ENCODE measurements around the gene EVA1B.

EVA1B gene

DNA sequence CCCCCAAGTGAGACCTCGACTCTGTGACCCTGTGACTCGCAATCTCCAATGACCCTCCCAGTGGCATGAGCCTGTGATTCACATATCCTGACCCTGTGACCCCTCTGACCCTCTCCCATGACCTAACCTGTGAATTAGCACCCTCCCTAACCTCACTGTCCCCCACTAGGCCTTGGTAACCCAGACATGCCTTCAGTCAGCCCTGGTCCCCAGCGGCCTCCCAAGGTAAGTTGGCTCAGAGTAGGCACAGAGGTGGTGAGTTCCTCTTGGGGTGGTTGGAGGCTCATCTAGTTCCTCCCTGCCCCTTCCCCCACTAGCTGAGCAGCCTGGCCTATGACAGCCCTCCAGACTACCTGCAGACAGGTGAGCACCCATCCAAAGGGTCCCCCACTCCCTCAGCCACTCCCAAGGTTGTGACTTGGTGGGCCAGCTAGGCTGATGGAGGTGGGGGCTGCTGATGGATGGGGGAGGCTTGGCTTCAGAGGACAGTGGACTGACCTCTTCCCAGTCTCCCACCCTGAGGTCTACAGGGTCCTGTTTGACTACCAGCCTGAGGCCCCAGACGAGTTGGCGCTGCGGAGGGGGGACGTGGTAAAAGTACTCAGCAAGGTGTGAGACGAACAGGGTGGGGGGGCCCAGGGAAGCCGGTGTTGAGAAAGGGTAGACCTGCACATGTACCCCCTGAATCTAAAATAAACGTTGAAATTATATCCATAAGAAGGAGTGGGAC is 15.7 kb downstream of the EVA1B start:
- no peaks in the 10 kb centered on the region for H3K27me3 Mint-ChIP-seq
- no peak overlapping the region for H3K27ac Mint-ChIP-seq
- no peaks in the 10 kb centered on the region for H3K9me3 Mint-ChIP-seq (ENCODE audit: low read depth)
- H3K4me1 Mint-ChIP-seq (ENCODE audit: low read depth) = peaks cover 27% of the 10 kb centered on the region
- H3K36me3 Mint-ChIP-seq = peaks cover 3% of the 10 kb centered on the region
- peak overlapping the region; percentile 98 for H3K4me3 Mint-ChIP-seq

GRCh38 chr1:36306902-36307456 is 16.5 kb downstream of the EVA1B start:
- Mint-ChIP-seq H3K27ac (peak overlapping the region; percentile 91), H3K4me1 (ENCODE audit: low read depth) (peaks cover 32% of the 10 kb centered on the region), H3K36me3 (peaks cover 3% of the 10 kb centered on the region), H3K9me3 (ENCODE audit: low read depth) (no peaks in the 10 kb centered on the region), H3K27me3 (no peaks in the 10 kb centered on the region), H3K4me3 (peak overlapping the region; percentile 98)

GRCh38 chr1:36306210-36306901 is 17.1 kb downstream of the EVA1B start, which contains the start of gene SH3D21:
Gene SH3D21, plus strand, starts transcription at chr1:36306368. Its CDS starts 53 bp downstream, at chr1:36306421.
- peaks cover 3% of the 10 kb centered on the region for H3K36me3 Mint-ChIP-seq
- H3K4me3 Mint-ChIP-seq = peak within 1 kb of the TSS; percentile 98
- H3K9me3 Mint-ChIP-seq (ENCODE audit: low read depth) = no peaks in the 10 kb centered on the region
- peak within 1 kb of the TSS; percentile 92 for H3K27ac Mint-ChIP-seq
- no peaks in the 10 kb centered on the region for H3K27me3 Mint-ChIP-seq
- peaks cover 32% of the 10 kb centered on the region for H3K4me1 Mint-ChIP-seq (ENCODE audit: low read depth)

DNA sequence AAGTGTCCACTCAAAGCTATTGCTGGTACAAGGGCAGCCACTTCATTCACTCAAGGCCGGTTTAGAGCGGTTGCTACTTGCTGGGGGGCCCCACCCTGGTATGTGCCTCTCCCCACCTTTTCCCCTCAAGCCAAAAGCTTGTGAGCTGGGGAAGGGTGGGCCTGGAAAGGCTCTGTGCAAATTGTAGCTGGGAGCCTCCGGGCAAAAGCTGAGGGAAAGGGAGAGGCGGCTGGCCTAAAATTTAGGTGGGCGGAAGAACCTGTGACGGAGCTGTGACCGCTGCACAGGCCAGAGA is 17.6 kb downstream of the EVA1B start:
- peak overlapping the region; percentile 46 for H3K4me3 Mint-ChIP-seq
- H3K27me3 Mint-ChIP-seq = no peaks in the 10 kb centered on the region
- no peaks in the 10 kb centered on the region for H3K9me3 Mint-ChIP-seq (ENCODE audit: low read depth)
- H3K27ac Mint-ChIP-seq = peak overlapping the region; percentile 92
- H3K36me3 Mint-ChIP-seq = peaks cover 6% of the 10 kb centered on the region
- H3K4me1 Mint-ChIP-seq (ENCODE audit: low read depth) = peaks cover 35% of the 10 kb centered on the region

DNA sequence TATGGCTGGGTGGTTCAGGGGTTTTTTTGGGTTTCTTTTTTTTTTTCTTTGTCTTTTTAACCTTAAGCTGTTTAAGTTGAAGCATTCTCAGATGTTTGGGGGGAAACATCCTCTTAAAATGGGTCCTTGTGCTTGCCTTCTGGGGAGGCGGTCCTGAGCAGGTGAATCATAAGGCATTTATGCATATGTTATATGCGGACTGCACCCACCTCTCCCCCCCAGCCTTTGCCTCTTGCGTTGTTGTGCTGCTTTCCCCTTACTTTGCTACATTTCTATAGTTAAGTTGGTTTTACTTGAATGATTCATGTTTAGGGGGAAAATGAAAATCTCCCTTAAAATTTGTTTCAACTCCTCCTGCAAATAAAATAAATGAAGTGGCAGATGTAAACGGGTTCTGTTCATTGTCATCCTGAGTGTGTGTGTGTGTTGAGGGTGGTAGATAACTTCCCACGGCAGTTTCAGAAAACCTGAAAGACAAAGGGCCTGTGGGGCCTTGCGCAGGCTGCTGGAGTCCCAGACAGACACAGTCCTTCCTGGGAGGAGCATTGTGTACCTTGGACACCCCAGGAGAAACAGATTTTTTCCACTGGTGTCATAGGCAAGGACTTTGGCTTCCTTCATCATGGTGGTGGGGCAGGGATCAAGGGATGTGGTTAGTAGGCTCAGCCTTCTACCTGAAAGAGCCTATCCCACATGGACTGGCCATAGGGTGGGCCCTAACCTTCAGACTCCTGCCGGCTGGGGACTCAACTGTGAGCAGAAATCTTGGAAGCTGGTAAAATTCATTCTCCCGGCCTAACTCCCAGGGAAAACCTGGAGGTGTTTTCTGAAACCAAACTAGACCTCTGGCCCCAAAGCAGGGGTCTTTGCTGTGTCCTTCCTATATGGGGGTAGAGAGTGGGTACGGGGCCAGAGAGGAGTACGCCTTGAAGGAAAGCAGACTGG is 18.2 kb downstream of the EVA1B start:
- H3K27me3 Mint-ChIP-seq = no peaks in the 10 kb centered on the region
- H3K9me3 Mint-ChIP-seq (ENCODE audit: low read depth) = no peaks in the 10 kb centered on the region
- peaks cover 8% of the 10 kb centered on the region for H3K36me3 Mint-ChIP-seq
- peaks cover 41% of the 10 kb centered on the region for H3K4me1 Mint-ChIP-seq (ENCODE audit: low read depth)
- H3K27ac Mint-ChIP-seq = peak overlapping the region; percentile 92
- H3K4me3 Mint-ChIP-seq = peak overlapping the region; percentile 46

DNA sequence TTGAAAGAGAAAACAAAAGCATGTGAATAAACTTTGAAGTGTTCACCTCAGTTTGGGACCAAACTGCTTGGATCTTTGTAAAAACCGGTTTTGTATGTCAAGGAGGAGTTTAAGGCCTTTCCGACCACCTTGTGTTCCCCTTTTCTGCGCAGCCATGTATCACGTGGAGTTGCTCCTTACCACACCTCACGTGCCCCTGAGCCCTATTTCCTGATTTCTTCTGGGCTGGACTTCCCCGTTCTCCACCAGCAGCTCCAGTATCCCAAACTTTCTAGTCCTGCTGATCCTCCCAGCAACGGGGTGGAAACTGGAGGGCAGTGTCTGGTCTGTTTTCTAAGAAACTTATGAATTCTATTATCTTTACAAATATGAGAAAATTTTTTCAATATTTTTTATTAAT is 18.9 kb downstream of the EVA1B start:
- peak overlapping the region; percentile 46 for H3K27ac Mint-ChIP-seq
- no peaks in the 10 kb centered on the region for H3K9me3 Mint-ChIP-seq (ENCODE audit: low read depth)
- peaks cover 11% of the 10 kb centered on the region for H3K36me3 Mint-ChIP-seq
- H3K4me1 Mint-ChIP-seq (ENCODE audit: low read depth) = peaks cover 48% of the 10 kb centered on the region
- H3K27me3 Mint-ChIP-seq = no peaks in the 10 kb centered on the region
- no peak overlapping the region for H3K4me3 Mint-ChIP-seq

GRCh38 chr1:36303650-36304360 is 19.6 kb downstream of the EVA1B start:
- peaks cover 11% of the 10 kb centered on the region for H3K36me3 Mint-ChIP-seq
- no peaks in the 10 kb centered on the region for H3K27me3 Mint-ChIP-seq

GRCh38 chr1:36303244-36303643 is 20.2 kb downstream of the EVA1B start:
- Mint-ChIP-seq H3K4me3 (no peak overlapping the region), H3K36me3 (peaks cover 11% of the 10 kb centered on the region), H3K9me3 (ENCODE audit: low read depth) (no peaks in the 10 kb centered on the region), H3K4me1 (ENCODE audit: low read depth) (peaks cover 49% of the 10 kb centered on the region), H3K27me3 (no peaks in the 10 kb centered on the region), H3K27ac (peak overlapping the region; percentile 34)

More at GRCh38 chr1:36303650-36304360, 19.6 kb downstream of the EVA1B start:
- H3K4me1 Mint-ChIP-seq (ENCODE audit: low read depth) = peaks cover 49% of the 10 kb centered on the region
- H3K27ac Mint-ChIP-seq = peak overlapping the region; percentile 46
- no peak overlapping the region for H3K4me3 Mint-ChIP-seq
- no peaks in the 10 kb centered on the region for H3K9me3 Mint-ChIP-seq (ENCODE audit: low read depth)

- Mint-ChIP-seq H3K36me3 (peaks cover 14% of the 10 kb centered on the region), H3K4me3 (peak overlapping the region; percentile 28), H3K4me1 (ENCODE audit: low read depth) (peaks cover 43% of the 10 kb centered on the region), H3K27me3 (no peaks in the 10 kb centered on the region), H3K9me3 (ENCODE audit: low read depth) (no peaks in the 10 kb centered on the region), H3K27ac (peak overlapping the region; percentile 98)
These were observed 22.2 kb downstream of the EVA1B start for GRCh38 chr1:36301220-36301619.

DNA sequence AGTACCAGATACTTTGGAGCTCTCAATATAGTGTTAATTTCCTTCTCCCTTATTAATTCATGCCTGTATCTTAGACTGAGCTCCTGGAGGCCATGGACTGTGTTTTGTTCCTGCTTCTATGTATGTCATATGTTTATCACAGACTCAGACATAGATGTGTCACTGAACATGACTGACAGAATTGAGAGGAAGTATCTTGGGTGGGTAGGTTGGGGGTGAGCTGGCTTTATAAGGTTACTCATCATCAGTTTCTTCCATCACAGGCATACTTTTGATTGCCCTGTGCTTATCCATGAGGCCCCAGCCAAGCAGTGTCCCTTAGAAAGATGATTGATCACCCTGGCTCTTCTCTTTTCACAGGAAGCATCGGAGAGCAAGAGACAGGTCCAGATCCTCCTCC is 22.9 kb downstream of the EVA1B start:
- H3K9me3 Mint-ChIP-seq (ENCODE audit: low read depth) = no peaks in the 10 kb centered on the region
- peaks cover 14% of the 10 kb centered on the region for H3K36me3 Mint-ChIP-seq
- no peaks in the 10 kb centered on the region for H3K27me3 Mint-ChIP-seq
- peaks cover 38% of the 10 kb centered on the region for H3K4me1 Mint-ChIP-seq (ENCODE audit: low read depth)
- H3K27ac Mint-ChIP-seq = peak overlapping the region; percentile 98
- peak overlapping the region; percentile 65 for H3K4me3 Mint-ChIP-seq

GRCh38 chr1:36298640-36299039 is 24.8 kb downstream of the EVA1B start:
- Mint-ChIP-seq H3K4me1 (ENCODE audit: low read depth) (peaks cover 25% of the 10 kb centered on the region), H3K9me3 (ENCODE audit: low read depth) (no peaks in the 10 kb centered on the region), H3K27ac (peak overlapping the region; percentile 34), H3K4me3 (no peak overlapping the region), H3K36me3 (peaks cover 14% of the 10 kb centered on the region), H3K27me3 (no peaks in the 10 kb centered on the region)

DNA sequence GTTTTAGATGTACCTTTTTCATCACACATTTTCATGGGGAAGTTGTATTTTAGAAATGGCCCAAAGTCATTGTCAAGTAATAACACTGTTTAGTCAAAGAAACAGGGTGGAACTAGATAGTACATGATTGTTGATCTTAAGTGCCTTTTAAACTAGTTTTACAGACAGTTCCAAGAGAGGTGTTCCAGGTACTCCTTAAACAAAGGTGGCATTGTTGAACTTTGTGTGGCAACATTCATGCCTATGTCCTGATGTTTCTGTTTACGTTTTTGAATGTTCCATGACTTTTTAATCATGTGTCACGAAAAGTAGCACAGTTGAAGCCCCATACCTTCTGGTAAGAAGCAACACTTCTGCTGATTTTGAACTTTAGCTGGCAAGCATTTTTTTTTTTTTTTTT is 26.4 kb downstream of the EVA1B start:
- Mint-ChIP-seq H3K4me3 (no peak overlapping the region), H3K27me3 (no peaks in the 10 kb centered on the region), H3K4me1 (ENCODE audit: low read depth) (peaks cover 17% of the 10 kb centered on the region), H3K36me3 (peaks cover 14% of the 10 kb centered on the region), H3K27ac (no peak overlapping the region), H3K9me3 (ENCODE audit: low read depth) (no peaks in the 10 kb centered on the region)

GRCh38 chr1:36295390-36295789 is 28.1 kb downstream of the EVA1B start:
- H3K27ac Mint-ChIP-seq = no peak overlapping the region
- H3K4me3 Mint-ChIP-seq = no peak overlapping the region
- no peaks in the 10 kb centered on the region for H3K27me3 Mint-ChIP-seq
- peaks cover 9% of the 10 kb centered on the region for H3K4me1 Mint-ChIP-seq (ENCODE audit: low read depth)
- peaks cover 7% of the 10 kb centered on the region for H3K36me3 Mint-ChIP-seq
- no peaks in the 10 kb centered on the region for H3K9me3 Mint-ChIP-seq (ENCODE audit: low read depth)

DNA sequence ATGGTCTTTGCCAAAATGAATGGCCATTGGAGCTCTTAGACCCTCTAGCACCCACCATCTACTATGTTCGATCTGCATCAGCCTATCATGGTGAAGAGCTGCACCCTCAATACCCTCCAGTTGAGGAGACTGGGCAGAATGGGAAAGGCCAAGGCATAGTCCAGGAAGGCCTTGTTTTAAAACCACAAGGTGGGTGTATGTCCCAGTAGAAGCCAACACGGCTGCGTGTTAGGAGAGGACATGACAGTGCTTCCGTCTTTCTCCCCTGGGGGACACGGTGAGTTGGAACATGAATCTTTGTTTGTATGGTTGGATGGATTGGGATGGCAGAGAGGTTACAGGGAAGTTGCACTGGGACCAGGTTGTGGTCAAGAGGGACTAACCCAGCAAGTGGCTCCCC is 35.9 kb downstream of the EVA1B start:
- no peaks in the 10 kb centered on the region for H3K9me3 Mint-ChIP-seq (ENCODE audit: low read depth)
- no peaks in the 10 kb centered on the region for H3K27me3 Mint-ChIP-seq
- H3K4me3 Mint-ChIP-seq = no peak overlapping the region
- H3K36me3 Mint-ChIP-seq = peaks cover 6% of the 10 kb centered on the region
- H3K4me1 Mint-ChIP-seq (ENCODE audit: low read depth) = peaks cover 26% of the 10 kb centered on the region
- H3K27ac Mint-ChIP-seq = peak overlapping the region; percentile 38

Measured in activated naive CD8-positive, alpha-beta T cell (primary cell).